Sigmoid colon (tissue), 7 donors: ENCODE results near the gene CNTNAP5. TPM values are rescaled to one million over a fixed set of nuclear protein-coding genes. Genes with fewer than 3 reads are reported as not detected.

Source experiments
- DNase-seq: peaks from one replicate; pipeline ENCODE4 v3.0.0-alpha.2; 2019
- H3K27ac ChIP-seq, 4 donors: fragments of 200-600 bp; sonication (generic); one replicate each; pipeline ENCODE4 v1.5.1; 2016 to 2019; ENCODE audit warnings: mild to moderate bottlenecking in 1 of 4
- H3K27me3 ChIP-seq, 3 donors: fragments of 200-600 bp; sonication (generic); one replicate each; pipeline ENCODE4 v1.5.1; 2019; ENCODE audit warnings: mild to moderate bottlenecking in 1 of 3
- H3K36me3 ChIP-seq, 4 donors: fragments of 200-600 bp; sonication (generic); one replicate each; pipeline ENCODE4 v1.5.1; 2016 to 2019
- H3K4me1 ChIP-seq, 4 donors: fragments of 200-600 bp; sonication (generic); one replicate each; pipeline ENCODE4 v1.5.1; 2017 to 2019
- H3K4me3 ChIP-seq, 4 donors: fragments of 200-600 bp; sonication (generic); one replicate each; pipeline ENCODE4 v1.5.1; 2017 to 2019; ENCODE audit warnings: mild to moderate bottlenecking in 2 of 4, moderate library complexity in 1 of 4
- H3K9me3 ChIP-seq, 4 donors: fragments of 200-600 bp in 3 of 4; sonication (generic) in 3 of 4; one replicate each; pipeline versions ENCODE4 v1.5.1 to v1.6.1; 2013 to 2019
- EP300 ChIP-seq, 4 donors: sonication (generic); formaldehyde crosslinking; IDR thresholded peaks; one replicate each; pipeline ENCODE4 v1.6.1; 2017; ENCODE audit warnings: antibody characterized with exemption in 4 of 4
- POLR2A ChIP-seq, 2 donors: fragments of 450-650 bp; IDR thresholded peaks; one replicate each; pipeline ENCODE4 v1.6.1; 2016; ENCODE audit warnings: antibody characterized with exemption in 2 of 2, mild to moderate bottlenecking in 2 of 2, moderate library complexity in 2 of 2
- POLR2AphosphoS5 ChIP-seq, 4 donors: sonication (generic); formaldehyde crosslinking; IDR thresholded peaks; one replicate each; pipeline ENCODE4 v1.6.1; 2017; ENCODE audit warnings: antibody characterized with exemption in 4 of 4
- WGBS, 2 donors: extraction: QIAGEN DNeasy Blood & Tissue Kit; methylation state at CpG; one replicate each; pipeline ENCODE4 v1.1.7; 2013; 5-methylcytosine and 5-hydroxymethylcytosine counted together
- intact Hi-C: fragments of 100-400 bp; cut with DNase I; formaldehyde crosslinking; loops from one replicate; pipeline ENCODE4 v1.15.1; 2023
- polyA plus RNA-seq, 3 donors: library from polyadenylated mRNA; stranded (reverse); fragments of 200-250 nt; gene quantifications; one replicate each; pipeline ENCODE4 v1.2.3, GENCODE V29; 2013
- total RNA-seq, 4 donors: library from RNA; depleted of rRNA; stranded (reverse); fragments of >200 nt; gene quantifications; one replicate each; pipeline ENCODE4 v1.1.0, GENCODE V29; 2016
- TF ChIP-seq, protein P1 (sequence below), 4 experiments: fragments of 450-650 bp in 3 of 4; fragments of 200-600 bp in 1 of 4; IDR thresholded peaks; one replicate each; pipeline ENCODE4 v1.5.1; 2016 to 2019; ENCODE audit warnings: antibody characterized with exemption in 4 of 4, mild to moderate bottlenecking in 3 of 4, moderate library complexity in 2 of 4
- donor health status: healthy with polysubstance abuse.
- donor health status: Bipolar disorder and iron deficiency.
- donor health status: healthy.

The CNTNAP5 gene
- total and polyA plus RNA-seq, 7 donors, result 0.74 to 4.5 (median 1.5) TPM; not detected in 2

DNA sequence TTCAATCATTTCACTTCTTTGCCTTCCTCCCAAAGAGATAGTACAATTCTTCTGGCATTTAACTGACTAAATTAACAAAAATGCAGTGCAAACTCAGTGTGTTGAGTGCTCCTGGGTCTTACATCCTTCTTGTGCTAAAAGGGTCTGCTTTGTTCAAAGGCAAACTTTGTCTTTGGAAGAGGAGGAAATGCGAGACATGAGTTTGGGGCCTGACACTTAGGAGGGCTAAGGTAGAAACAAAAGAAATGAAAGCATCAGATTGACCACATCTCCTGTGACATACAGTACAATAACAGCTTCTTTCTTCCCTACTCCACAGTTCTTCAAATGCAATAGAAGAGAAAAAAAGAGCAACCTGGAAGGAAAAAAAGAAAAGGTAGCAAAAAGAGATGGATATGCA, 161.7 kb downstream of the CNTNAP5 start:
- no peaks in the 10 kb centered on the region for H3K36me3 ChIP-seq
- WGBS, 2 donors, result 83 to 84% methylated on average over 1 of the region's 1 CpG
- no peak overlapping the region for H3K27ac ChIP-seq
- no peaks in the 10 kb centered on the region for H3K4me1 ChIP-seq
- intact Hi-C loops, result no loop called here
- H3K27me3 ChIP-seq, result no peaks in the 10 kb centered on the region
- TF ChIP-seq POLR2AphosphoS5 (IDR thresholded peaks at IDR 0.05) (no peak), POLR2A (IDR thresholded peaks at IDR 0.05) (no peak), EP300 (IDR thresholded peaks at IDR 0.05) (no peak)
- TF ChIP-seq, protein P1, sequence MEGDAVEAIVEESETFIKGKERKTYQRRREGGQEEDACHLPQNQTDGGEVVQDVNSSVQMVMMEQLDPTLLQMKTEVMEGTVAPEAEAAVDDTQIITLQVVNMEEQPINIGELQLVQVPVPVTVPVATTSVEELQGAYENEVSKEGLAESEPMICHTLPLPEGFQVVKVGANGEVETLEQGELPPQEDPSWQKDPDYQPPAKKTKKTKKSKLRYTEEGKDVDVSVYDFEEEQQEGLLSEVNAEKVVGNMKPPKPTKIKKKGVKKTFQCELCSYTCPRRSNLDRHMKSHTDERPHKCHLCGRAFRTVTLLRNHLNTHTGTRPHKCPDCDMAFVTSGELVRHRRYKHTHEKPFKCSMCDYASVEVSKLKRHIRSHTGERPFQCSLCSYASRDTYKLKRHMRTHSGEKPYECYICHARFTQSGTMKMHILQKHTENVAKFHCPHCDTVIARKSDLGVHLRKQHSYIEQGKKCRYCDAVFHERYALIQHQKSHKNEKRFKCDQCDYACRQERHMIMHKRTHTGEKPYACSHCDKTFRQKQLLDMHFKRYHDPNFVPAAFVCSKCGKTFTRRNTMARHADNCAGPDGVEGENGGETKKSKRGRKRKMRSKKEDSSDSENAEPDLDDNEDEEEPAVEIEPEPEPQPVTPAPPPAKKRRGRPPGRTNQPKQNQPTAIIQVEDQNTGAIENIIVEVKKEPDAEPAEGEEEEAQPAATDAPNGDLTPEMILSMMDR (IDR thresholded peaks at IDR 0.05), result no peak
- no peaks in the 10 kb centered on the region for H3K9me3 ChIP-seq
- no peak for DNase-seq
- H3K4me3 ChIP-seq, result no peak overlapping the region

DNA sequence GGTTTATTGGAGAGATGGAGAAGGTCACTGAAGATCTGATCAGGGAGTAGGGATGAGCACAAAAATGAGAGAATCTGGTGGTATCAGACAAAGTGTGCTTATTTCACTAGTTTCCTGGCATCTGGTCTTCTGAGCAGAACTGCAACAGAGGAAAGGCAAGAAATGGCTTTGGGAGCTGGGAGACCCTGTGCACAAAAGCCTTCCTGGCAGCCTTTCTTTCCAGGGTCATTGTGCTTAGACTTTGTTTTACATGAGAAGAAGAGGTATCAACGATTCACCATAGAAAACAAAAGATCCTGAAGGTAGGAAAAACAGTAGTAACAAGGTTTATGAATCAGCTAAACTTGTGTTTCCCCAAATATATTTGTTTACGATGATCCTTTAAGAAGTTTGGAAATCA, 162.9 kb downstream of the CNTNAP5 start:
- Histone ChIP-seq H3K27me3 (no peaks in the 10 kb centered on the region), H3K36me3 (no peaks in the 10 kb centered on the region), H3K27ac (no peak overlapping the region), H3K9me3 (no peaks in the 10 kb centered on the region), H3K4me1 (no peaks in the 10 kb centered on the region), H3K4me3 (no peak overlapping the region)
- TF ChIP-seq, protein P1 (IDR thresholded peaks at IDR 0.05), result no peak
- TF ChIP-seq EP300 (IDR thresholded peaks at IDR 0.05) (no peak), POLR2A (IDR thresholded peaks at IDR 0.05) (no peak), POLR2AphosphoS5 (IDR thresholded peaks at IDR 0.05) (no peak)
- DNase-seq, result no peak
- 62 to 70% methylated on average over 2 of the region's 2 CpGs for WGBS, 2 donors
- intact Hi-C loops, result no loop called here

DNA sequence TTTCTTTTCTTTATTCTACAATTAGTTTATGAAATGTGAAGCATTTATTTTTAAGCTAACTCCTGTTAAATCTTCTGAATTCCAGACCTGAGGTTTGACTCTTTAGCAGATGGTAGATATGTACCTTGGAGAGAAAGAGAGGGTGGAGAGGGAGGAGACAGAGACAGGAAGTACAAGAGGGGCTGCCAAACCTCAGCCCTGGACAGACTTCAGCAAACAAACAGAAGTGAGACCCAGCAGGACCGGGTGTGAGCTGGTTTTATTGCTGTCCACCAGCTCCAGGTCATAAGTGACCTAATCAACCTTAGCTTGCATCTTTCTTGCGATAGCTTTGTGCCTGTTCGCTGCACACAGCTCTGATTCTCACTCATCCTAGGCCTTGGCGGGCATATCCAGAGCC, 168.6 kb downstream of the CNTNAP5 start:
- intact Hi-C loops, result no loop called here
- DNase-seq, result no peak
- Histone ChIP-seq H3K27ac (no peak overlapping the region), H3K36me3 (no peaks in the 10 kb centered on the region), H3K4me3 (no peak overlapping the region), H3K4me1 (no peaks in the 10 kb centered on the region), H3K27me3 (no peaks in the 10 kb centered on the region), H3K9me3 (no peaks in the 10 kb centered on the region)
- 57 to 65% methylated on average over 4 of the region's 4 CpGs for WGBS, 2 donors
- TF ChIP-seq POLR2A (IDR thresholded peaks at IDR 0.05) (no peak), EP300 (IDR thresholded peaks at IDR 0.05) (no peak), POLR2AphosphoS5 (IDR thresholded peaks at IDR 0.05) (no peak)
- TF ChIP-seq, protein P1 (IDR thresholded peaks at IDR 0.05), result no peak

DNA sequence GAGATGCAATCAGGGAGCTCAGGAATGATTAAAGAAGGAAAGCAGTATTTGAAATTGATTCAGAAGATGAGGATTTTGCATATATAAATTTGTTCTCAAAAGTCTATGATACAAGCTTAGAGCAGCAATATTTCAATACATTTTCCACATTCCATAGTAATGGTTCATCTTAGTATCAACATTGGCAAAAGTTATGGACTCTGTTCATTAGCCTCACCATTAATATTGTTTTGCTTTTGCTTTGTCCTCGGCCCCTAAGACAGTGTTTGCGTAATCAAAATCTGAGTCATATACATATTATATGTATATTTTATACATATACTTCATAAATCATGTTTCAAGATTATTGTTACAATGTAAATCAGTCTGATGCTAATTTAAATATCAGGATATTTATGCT, 176.6 kb downstream of the CNTNAP5 start:
- TF ChIP-seq EP300 (IDR thresholded peaks at IDR 0.05) (no peak), POLR2A (IDR thresholded peaks at IDR 0.05) (no peak), POLR2AphosphoS5 (IDR thresholded peaks at IDR 0.05) (no peak)
- TF ChIP-seq, protein P1 (IDR thresholded peaks at IDR 0.05), result no peak
- Histone ChIP-seq H3K9me3 (no peaks in the 10 kb centered on the region), H3K27ac (no peak overlapping the region), H3K36me3 (no peaks in the 10 kb centered on the region), H3K4me3 (no peak overlapping the region), H3K4me1 (no peaks in the 10 kb centered on the region), H3K27me3 (no peaks in the 10 kb centered on the region)
- 81 to 95% methylated on average over 2 of the region's 2 CpGs for WGBS, 2 donors
- intact Hi-C loops, result no loop called here
- DNase-seq, result no peak

DNA sequence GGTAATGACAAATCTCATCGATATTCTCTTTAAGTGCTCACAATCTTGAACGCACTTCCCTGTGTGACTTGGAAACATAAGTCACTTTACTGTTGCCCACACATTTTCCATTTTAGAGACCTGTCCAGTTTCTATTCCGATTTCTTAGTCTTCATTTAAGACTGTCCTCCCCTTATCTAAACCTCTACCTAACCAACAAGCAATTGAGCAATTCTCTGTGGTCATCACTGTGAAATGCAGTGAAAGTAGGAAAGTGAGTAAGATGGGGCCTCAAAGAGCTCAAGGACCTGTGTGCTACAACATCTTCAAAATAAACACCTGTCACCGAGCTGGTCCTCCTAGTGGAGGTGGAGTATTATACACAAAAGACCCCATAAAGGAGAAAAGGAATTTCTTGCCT, 184.4 kb downstream of the CNTNAP5 start:
- no peaks in the 10 kb centered on the region for H3K4me1 ChIP-seq
- WGBS, 2 donors, result 80 to 82% methylated on average over 4 of the region's 4 CpGs
- DNase-seq, result no peak
- TF ChIP-seq EP300 (IDR thresholded peaks at IDR 0.05) (no peak), POLR2AphosphoS5 (IDR thresholded peaks at IDR 0.05) (no peak), POLR2A (IDR thresholded peaks at IDR 0.05) (no peak)
- TF ChIP-seq, protein P1 (IDR thresholded peaks at IDR 0.05), result no peak
- intact Hi-C loops, result no loop called here
- H3K36me3 ChIP-seq, result no peaks in the 10 kb centered on the region
- H3K27ac ChIP-seq, result no peak overlapping the region
- H3K27me3 ChIP-seq, result no peaks in the 10 kb centered on the region
- H3K4me3 ChIP-seq, result no peak overlapping the region
- no peaks in the 10 kb centered on the region for H3K9me3 ChIP-seq
